A549 (cell line): ENCODE results near the gene HARBI1. TPM values are rescaled to one million over a fixed set of nuclear protein-coding genes. Genes with fewer than 3 reads are reported as not detected.

Experiments used
- polyA plus RNA-seq, 4 experiments: library from polyadenylated mRNA; depleted of rRNA in 3 of 4; stranded (reverse); fragments of >200 nt; fragmentation: RNase III in 1 of 4; extraction: RNeasy Plus Mini Kit Qiagen cat#74134 plus additional on column Dnase treatment in 1 of 4; gene quantifications; 2 replicates in 3 of 4; 3 replicates in 1 of 4; pipeline ENCODE4 v1.2.3, GENCODE V29; 2011 to 2017

The HARBI1 gene
- polyA plus RNA-seq, 2 of the 4 experiments (the other 2 are of a cell fraction), result 5.6 to 5.7 TPM

Other genes with a start within 250 kb of the HARBI1 start
- gene MDK, start 235.6 kb downstream of the HARBI1 start, polyA plus RNA-seq (2011; rRNA removed), result 18.3 and 18.4 TPM in 2 replicates
- 12.8 to 15.1 TPM (median 13.6 TPM) in 3 replicates for gene MDK, start 235.6 kb downstream of the HARBI1 start, polyA plus RNA-seq (2017; fragmentation: RNase III; extraction: RNeasy Plus Mini Kit Qiagen cat#74134 plus additional on column Dnase treatment)
- 0.17 and 0.22 TPM in 2 replicates for gene CHRM4, start 225.5 kb downstream of the HARBI1 start, polyA plus RNA-seq (2011; rRNA removed)
- gene CHRM4, start 225.5 kb downstream of the HARBI1 start, polyA plus RNA-seq (2017; fragmentation: RNase III; extraction: RNeasy Plus Mini Kit Qiagen cat#74134 plus additional on column Dnase treatment), result 0.28 to 0.38 TPM (median 0.29 TPM) in 3 replicates
- gene AMBRA1, start 23.2 kb downstream of the HARBI1 start, polyA plus RNA-seq (2011; rRNA removed), result 11.5 and 11.9 TPM in 2 replicates
- 11.1 to 13.4 TPM (median 13.4 TPM) in 3 replicates for gene AMBRA1, start 23.2 kb downstream of the HARBI1 start, polyA plus RNA-seq (2017; fragmentation: RNase III; extraction: RNeasy Plus Mini Kit Qiagen cat#74134 plus additional on column Dnase treatment)
- 58.6 and 75.4 TPM in 2 replicates for gene ATG13, start 326 bp upstream of the HARBI1 start, polyA plus RNA-seq (2011; rRNA removed)
- 35.5 to 39.9 TPM (median 39.5 TPM) in 3 replicates for gene ATG13, start 326 bp upstream of the HARBI1 start, polyA plus RNA-seq (2017; fragmentation: RNase III; extraction: RNeasy Plus Mini Kit Qiagen cat#74134 plus additional on column Dnase treatment)
- gene ARHGAP1, start 83.4 kb upstream of the HARBI1 start, polyA plus RNA-seq (2011; rRNA removed), result 17.2 and 33.4 TPM in 2 replicates
- gene ARHGAP1, start 83.4 kb upstream of the HARBI1 start, polyA plus RNA-seq (2017; fragmentation: RNase III; extraction: RNeasy Plus Mini Kit Qiagen cat#74134 plus additional on column Dnase treatment), result 34.8 to 35.9 TPM (median 35.2 TPM) in 3 replicates
- gene ZNF408, start 83.8 kb upstream of the HARBI1 start, polyA plus RNA-seq (2011; rRNA removed), result 6.7 TPM in 2 replicates
- gene ZNF408, start 83.8 kb upstream of the HARBI1 start, polyA plus RNA-seq (2017; fragmentation: RNase III; extraction: RNeasy Plus Mini Kit Qiagen cat#74134 plus additional on column Dnase treatment), result 14.0 to 16.7 TPM (median 16.5 TPM) in 3 replicates
- gene F2, start 102.0 kb upstream of the HARBI1 start, polyA plus RNA-seq (2011; rRNA removed), result 3.8 and 4.2 TPM in 2 replicates
- 1.5 to 3.0 TPM (median 2.5 TPM) in 3 replicates for gene F2, start 102.0 kb upstream of the HARBI1 start, polyA plus RNA-seq (2017; fragmentation: RNase III; extraction: RNeasy Plus Mini Kit Qiagen cat#74134 plus additional on column Dnase treatment)
- 173 TPM in 2 replicates for gene CKAP5, start 229.1 kb upstream of the HARBI1 start, polyA plus RNA-seq (2011; rRNA removed)
- gene CKAP5, start 229.1 kb upstream of the HARBI1 start, polyA plus RNA-seq (2017; fragmentation: RNase III; extraction: RNeasy Plus Mini Kit Qiagen cat#74134 plus additional on column Dnase treatment), result 66.3 to 85.6 TPM (median 69.4 TPM) in 3 replicates